HEK293T (cell line): ENCODE measurements around the gene ZNF736.
"Not testable (repeated sequence)": the region's sequence is repeated elsewhere in the genome, so short reads cannot be mapped to it uniquely, and the experiment has no call there.

Experiments used
- CTCF ChIA-PET: fragments of 350-600 bp; formaldehyde crosslinking; extraction: SDS; loops from one replicate; lab custom pipeline; 2021; ENCODE audit warnings: antibody characterized with exemption, inconsistent platforms; lab: Yijun Ruan, JAX
- POLR2A ChIA-PET: fragments of 350-600 bp; formaldehyde crosslinking; extraction: SDS; loops from one replicate; lab custom pipeline; 2020; ENCODE audit warnings: antibody characterized with exemption, inconsistent platforms; lab: Yijun Ruan, JAX
- DNase-seq: peaks from one replicate; pipeline ENCODE4 v3.0.0; 2012; ENCODE audit warnings: mixed read lengths; ENCODE audit errors: extremely low spot score
- ARNT ChIP-seq: fragments of 450-650 bp; IDR thresholded peaks from 2 replicates; pipeline ENCODE4 v1.6.1; 2017; ENCODE audit warnings: mild to moderate bottlenecking
- BHLHE40 ChIP-seq: fragments of 450-650 bp; IDR thresholded peaks from 2 replicates; pipeline ENCODE4 v1.6.1; 2016; ENCODE audit warnings: mild to moderate bottlenecking, moderate library complexity, borderline replicate concordance
- CTBP1 ChIP-seq: fragments of 450-650 bp; IDR thresholded peaks from 2 replicates; pipeline ENCODE4 v1.6.1; 2016; ENCODE audit warnings: borderline replicate concordance
- ELF4 ChIP-seq: fragments of 450-650 bp; IDR thresholded peaks from 2 replicates; pipeline ENCODE4 v1.6.1; 2017; ENCODE audit warnings: antibody characterized with exemption
- FOXA1 ChIP-seq: fragments of 450-650 bp; IDR thresholded peaks from 2 replicates; pipeline ENCODE4 v1.6.1; 2016; ENCODE audit warnings: mild to moderate bottlenecking
- FOXK2 ChIP-seq: fragments of 450-650 bp; IDR thresholded peaks from 2 replicates; pipeline ENCODE4 v1.6.1; 2016; ENCODE audit warnings: mild to moderate bottlenecking
- FOXM1 ChIP-seq: fragments of 450-650 bp; IDR thresholded peaks from 2 replicates; pipeline ENCODE4 v1.6.1; 2017; ENCODE audit warnings: mild to moderate bottlenecking, borderline replicate concordance
- HDGF ChIP-seq: fragments of 450-650 bp; IDR thresholded peaks from 2 replicates; pipeline ENCODE4 v1.6.1; 2017; ENCODE audit warnings: antibody characterized with exemption, borderline replicate concordance
- L3MBTL2 ChIP-seq: fragments of 450-650 bp; conservative IDR thresholded peaks from 2 replicates; pipeline ENCODE4 v1.6.1; 2016; ENCODE audit warnings: mild to moderate bottlenecking
- LEF1 ChIP-seq: fragments of 450-650 bp; IDR thresholded peaks from 2 replicates; pipeline ENCODE4 v1.6.1; 2017; ENCODE audit warnings: mild to moderate bottlenecking, borderline replicate concordance
- NFRKB ChIP-seq: fragments of 450-650 bp; IDR thresholded peaks from 2 replicates; pipeline ENCODE4 v1.6.1; 2016; ENCODE audit warnings: mild to moderate bottlenecking, moderate library complexity
- SP1 ChIP-seq: fragments of 450-650 bp; IDR thresholded peaks from 2 replicates; pipeline ENCODE4 v1.6.1; 2017
- SUZ12 ChIP-seq: fragments of 450-650 bp; IDR thresholded peaks from 2 replicates; pipeline ENCODE4 v1.6.1; 2016; ENCODE audit warnings: mild to moderate bottlenecking
- TARDBP ChIP-seq: fragments of 450-650 bp; IDR thresholded peaks from 2 replicates; pipeline ENCODE4 v1.6.1; 2016
- ZNF384 ChIP-seq: fragments of 450-650 bp; IDR thresholded peaks from 2 replicates; pipeline ENCODE4 v1.6.1; 2016
- TF ChIP-seq, protein P1 (sequence below): fragments of 450-650 bp; IDR thresholded peaks from 2 replicates; pipeline ENCODE4 v1.6.1; 2016

The ZNF736 gene

DNA sequence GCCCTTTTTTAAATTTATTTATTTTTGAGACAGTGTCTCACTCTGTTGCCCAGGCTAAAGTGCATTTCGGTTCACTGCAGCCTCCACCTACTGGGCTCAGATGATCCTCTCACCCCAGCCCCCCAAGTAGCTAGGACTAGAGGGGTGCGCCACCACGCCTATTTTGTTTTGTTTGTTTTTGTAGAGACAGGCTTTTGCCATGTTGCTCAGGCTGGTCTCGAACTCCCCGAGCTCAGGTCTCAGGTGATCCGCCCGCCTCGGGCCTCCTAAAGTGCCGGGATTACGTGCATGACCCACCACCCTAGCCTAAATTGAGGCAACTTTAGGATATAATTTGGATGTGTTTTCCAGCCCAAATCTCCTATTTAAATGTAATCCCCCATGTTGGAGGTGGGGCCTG, 805 bp downstream of the ZNF736 start:
- POLR2A ChIA-PET: interaction anchor here (1.1 kb wide), 1 partner anchor 249 kb away, joined by 3 read pairs; the partner anchor contains the start of gene ZNF680
- CTCF ChIA-PET: interaction anchor here (0.5 kb wide), 1 partner anchor 126 kb away, joined by 3 read pairs; no protein-coding TSS in a partner anchor
- DNase-seq: no peak

DNA sequence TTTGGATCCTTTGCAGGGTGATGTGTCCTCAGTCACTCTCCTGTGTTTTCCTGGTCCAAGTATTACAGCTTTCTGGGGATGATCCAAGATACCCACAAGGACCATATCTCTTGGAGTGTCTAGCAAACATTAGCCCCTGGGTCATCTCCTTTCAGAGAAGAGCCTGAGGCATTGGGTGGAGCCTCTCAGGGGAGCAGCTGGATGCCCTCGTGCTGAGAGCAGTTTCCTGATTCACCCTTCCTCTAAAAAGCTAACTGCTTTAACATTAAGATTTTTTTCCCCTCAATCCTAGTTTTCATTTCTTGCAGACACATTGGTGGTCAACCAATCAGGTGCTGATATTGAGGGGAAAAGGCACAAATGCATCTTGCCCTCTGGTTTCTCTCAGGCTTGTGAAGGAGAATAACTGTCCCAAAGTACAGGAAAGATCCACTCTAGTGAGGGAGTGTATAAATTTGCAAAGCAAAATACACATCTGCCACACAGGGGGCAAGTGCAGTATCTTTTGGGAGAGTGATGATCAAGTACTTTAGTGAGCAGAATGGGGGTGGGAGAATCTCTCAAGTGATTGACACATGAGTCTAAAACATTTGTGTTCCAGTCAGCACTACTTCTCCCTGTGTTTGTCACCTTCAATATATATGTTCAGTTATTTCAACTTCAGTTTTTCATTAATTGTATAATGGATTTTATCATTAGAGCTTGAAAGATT, 2.4 kb downstream of the ZNF736 start:
- DNase-seq, POLR2A ChIA-PET, CTCF ChIA-PET: not testable (repeated sequence)

More for the DNA sequence above, 805 bp downstream of the ZNF736 start:
- TF ChIP-seq BHLHE40 (no peak), ZNF384 (no peak), SP1 (no peak), LEF1 (no peak), FOXK2 (no peak), SUZ12 (no peak), FOXA1 (no peak), L3MBTL2 (no peak), NFRKB (no peak), ELF4 (no peak), ARNT (no peak), CTBP1 (no peak), FOXM1 (no peak)
- TF ChIP-seq, protein P1, sequence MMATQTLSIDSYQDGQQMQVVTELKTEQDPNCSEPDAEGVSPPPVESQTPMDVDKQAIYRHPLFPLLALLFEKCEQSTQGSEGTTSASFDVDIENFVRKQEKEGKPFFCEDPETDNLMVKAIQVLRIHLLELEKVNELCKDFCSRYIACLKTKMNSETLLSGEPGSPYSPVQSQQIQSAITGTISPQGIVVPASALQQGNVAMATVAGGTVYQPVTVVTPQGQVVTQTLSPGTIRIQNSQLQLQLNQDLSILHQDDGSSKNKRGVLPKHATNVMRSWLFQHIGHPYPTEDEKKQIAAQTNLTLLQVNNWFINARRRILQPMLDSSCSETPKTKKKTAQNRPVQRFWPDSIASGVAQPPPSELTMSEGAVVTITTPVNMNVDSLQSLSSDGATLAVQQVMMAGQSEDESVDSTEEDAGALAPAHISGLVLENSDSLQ: no peak

DNA sequence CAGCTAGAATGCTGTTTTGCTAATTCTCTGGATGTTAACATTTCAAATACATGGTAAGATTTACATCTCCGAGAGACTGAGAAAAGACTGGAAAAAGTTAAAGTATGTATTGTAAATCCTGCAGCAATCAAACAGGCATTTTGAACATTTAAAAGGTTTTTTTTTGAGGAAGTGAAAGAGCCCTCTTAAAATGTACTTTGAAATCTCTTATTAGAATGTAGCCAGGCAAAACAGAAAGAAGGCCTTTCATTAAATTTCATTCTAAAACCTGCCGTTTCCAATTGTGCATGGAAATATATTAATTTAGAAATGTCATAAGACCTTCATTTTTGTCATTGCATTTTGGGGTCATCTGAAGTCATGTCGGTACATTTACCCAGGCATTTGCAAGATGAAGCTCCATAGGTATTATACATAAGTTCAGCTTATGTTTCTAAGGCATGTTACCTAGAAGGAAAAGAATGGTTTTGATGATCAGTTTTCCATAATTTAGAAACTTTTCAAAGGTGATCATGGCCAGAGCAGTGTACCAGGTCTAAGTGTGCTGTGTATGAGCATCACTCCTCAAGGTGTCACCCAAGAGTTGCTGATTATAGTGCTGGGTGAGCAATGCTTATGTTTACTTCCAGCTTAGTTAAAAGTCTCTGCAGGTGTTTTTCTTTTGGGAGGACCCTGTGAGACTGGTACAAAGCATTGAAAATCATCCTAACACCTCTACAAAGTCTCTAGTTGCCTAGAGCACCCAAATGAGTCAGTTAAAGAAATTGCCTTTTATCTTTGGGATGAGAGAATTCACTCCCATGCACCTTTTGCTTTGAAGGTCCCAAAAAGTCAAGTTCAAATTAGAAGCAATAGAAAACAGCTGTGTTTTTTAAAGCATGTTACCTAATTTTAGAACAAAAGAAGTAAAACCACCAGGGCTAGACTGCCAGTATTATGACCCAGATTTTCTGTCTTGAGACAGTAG, 7.1 kb downstream of the ZNF736 start:
- POLR2A ChIA-PET: interaction anchor here (1.1 kb wide), 1 partner anchor 14 kb away, joined by 4 read pairs; no protein-coding TSS in a partner anchor
- CTCF ChIA-PET: no interaction called here
- TF ChIP-seq BHLHE40 (no peak), ZNF384 (no peak), ELF4 (no peak), HDGF (no peak), FOXA1 (no peak), ARNT (no peak), CTBP1 (no peak), NFRKB (no peak), TARDBP (no peak), SUZ12 (no peak), FOXK2 (no peak), L3MBTL2 (no peak), SP1 (no peak), LEF1 (no peak), FOXM1 (no peak)
- TF ChIP-seq, protein P1: no peak
- DNase-seq: no peak

DNA sequence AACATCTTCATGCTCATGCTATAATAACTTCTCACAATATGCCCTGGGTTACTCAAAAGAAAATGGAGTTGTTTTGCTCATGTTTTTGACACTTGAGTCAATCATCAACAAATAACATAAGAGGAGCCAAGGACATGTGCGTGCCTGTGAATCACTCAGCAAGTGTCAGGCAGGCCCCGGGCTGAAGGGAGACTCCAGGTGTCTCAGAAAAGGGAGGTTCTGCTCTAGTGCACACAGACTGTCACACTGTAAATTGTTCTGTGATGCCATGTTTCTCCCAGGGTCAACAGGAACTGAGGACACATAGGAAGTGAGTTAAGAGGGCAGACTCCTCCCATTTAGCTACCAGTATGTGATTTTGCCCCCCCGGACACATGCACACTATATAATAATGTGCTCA, 10.4 kb downstream of the ZNF736 start:
- POLR2A ChIA-PET: interaction anchor here (1.4 kb wide), 1 partner anchor 11 kb away, joined by 4 read pairs; the partner anchor contains the start of gene ZNF736
- DNase-seq, CTCF ChIA-PET: not testable (repeated sequence)

DNA sequence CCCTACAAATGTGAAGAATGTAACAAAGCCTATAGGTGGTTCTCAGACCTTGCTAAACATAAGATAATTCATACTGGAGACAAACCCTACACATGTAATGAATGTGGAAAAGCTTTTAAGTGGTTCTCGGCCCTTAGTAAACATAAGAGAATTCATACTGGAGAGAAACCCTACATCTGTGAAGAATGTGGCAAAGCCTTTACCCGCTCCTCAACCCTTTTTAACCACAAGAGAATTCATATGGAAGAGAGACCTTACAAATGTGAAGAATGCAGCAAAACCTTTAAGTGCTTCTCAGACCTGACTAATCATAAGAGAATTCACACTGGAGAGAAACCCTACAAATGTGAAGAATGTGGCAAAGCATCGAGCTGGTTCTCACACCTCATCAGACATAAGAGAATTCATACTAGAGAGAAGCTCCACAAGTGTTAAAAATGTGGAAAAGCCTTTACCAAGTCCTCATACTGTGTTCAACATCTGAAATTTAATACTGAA, 35.0 kb downstream of the ZNF736 start:
- DNase-seq, CTCF ChIA-PET, POLR2A ChIA-PET: not testable (repeated sequence)

DNA sequence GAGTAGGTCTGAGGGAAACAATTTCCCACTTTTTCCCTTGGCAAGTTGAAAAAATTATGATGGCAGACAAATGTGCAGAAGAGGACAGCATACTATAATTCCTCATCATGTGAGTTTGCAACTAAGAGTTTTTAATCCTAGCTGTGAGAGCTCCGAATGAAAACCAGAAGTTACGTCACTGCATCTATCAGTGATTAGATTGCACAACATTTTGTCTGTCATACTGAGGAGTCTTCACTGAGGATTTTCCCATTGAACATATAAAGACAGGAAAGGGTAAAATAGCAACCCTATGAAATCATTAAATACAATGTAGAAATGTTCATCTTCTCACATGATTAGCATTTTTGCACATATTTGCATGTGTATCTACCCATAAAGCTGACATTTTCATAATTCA, 45.8 kb downstream of the ZNF736 start:
- ChIA-PET CTCF (no interaction called here), POLR2A (no interaction called here)
- no peak for DNase-seq
- TF ChIP-seq NFRKB (no peak), BHLHE40 (no peak), HDGF (no peak), TARDBP (no peak), ARNT (no peak), SP1 (no peak), LEF1 (no peak), FOXK2 (no peak), ELF4 (no peak)

DNA sequence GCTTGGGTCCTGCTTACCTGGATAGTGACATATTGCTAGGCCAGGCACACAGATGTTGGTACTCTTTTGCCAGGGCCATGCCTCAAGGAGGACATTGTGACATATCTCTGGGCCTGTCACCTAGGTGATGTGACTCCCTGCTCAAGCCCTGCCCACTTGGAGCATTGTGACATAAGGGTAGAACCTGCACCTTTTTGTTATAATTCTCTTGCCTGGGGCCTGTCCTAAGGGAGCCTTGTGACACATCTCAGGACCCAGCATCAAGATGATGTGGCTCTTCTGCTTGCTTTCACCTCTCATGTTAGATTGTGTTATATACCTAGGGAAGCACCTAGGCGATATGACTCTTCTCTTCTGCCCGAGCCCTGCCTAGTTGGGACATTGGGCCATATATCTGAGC, 57.4 kb downstream of the ZNF736 start:
- POLR2A ChIA-PET: no interaction called here
- no peak for DNase-seq
- CTCF ChIA-PET: no interaction called here
- no peak for TF ChIP-seq NFRKB
- TF ChIP-seq ARNT: no peak
- no peak for TF ChIP-seq SP1
- TF ChIP-seq HDGF: no peak
- TF ChIP-seq, protein P1: no peak
- TF ChIP-seq LEF1: no peak
- no peak for TF ChIP-seq FOXM1
